HS-5 (cell line): ENCODE data around the gene TGFBR1.

Experiments used
- DNase-seq: peaks from one replicate; pipeline ENCODE4 v3.0.0-alpha.2; 2012; ENCODE audit warnings: low read depth

The TGFBR1 gene

DNA sequence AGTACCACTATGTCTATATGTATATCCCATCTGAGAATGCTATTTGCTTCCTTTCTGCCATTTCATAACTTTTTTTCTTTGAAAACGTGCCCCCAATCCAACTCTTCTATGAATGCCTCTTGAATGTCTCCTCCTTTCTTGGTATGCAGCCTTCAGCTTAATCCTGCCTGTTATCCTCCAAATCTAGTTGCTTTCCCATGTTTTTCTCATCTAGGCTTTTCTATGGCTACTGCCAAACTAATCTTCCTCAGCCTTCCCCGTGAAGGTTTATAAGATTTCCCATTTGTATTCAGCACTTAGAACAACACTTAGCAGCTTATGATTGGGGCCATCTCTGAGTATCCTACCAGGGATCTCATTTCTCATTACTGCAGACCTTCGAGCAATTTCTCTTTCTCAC, 2.5 kb downstream of the TGFBR1 start:
- no peak for DNase-seq

DNA sequence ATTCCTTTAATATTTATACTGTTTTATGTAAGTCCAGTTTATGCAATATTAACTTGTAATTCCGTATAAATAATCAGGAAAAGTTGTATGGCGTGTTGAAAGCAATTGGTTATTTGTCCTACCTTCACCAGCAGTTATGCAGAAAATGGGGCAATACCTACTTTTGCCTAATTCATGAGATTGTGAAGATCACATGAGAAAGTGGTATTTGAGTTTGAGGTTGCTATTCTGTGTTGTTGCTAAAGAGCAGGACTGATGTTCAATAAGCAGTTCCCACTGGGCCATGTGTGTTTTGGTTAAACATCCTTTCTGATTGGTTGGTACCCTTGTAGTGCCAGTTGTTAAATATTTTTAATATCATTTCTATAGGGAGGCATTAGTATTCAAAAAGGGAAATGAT, 3.2 kb downstream of the TGFBR1 start:
- DNase-seq: no peak

DNA sequence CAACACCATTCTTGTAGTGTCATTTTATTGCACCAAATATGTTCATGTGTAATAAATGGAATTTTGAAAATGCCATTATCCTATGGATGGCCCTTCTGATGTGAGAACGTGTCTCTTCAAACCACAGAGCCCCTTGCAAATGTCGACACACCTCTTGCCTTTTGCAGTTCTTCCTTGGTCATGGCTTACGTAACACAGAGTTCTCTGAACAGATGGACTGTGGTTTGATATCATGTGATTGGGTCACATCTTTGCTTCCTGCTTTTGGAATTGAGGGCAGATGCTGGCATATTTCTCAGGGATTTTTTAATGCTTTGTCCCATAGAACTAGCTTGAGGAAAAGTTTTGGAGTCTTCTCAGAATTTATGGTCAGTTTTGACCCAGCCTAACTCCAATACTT, 4.6 kb downstream of the TGFBR1 start:
- peak; percentile 69 for DNase-seq

DNA sequence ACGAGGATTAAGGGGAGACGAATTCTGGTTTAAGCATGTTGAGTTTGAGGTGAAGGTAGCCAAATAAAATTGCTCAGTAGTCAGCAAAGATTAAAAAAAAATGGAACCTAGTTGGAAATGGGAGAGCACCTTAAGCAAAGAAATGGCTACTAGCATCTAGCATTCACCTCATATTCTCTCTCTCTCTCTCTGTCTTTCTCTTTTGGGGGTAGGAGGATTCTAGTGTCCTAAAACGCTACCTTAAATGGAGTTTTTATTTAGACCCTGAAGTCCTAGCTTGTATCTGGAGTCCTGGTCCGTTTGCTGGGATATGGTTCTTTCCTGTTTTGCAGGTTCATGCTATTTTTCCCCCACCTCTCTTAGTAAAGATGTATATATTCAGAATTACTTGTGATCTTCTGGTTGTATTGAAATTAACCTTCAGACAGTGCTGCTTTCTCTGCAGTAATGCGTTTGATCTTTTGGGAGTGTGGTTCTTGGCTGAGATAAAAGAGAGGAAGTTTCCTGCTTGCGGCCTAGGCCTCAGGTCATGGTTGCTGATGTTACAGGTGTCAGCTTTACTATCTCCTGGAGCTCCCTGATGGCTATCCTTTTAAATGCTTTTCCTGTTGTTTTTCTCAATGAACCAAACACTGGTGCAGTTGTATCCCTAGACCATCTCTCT, 8.0 kb downstream of the TGFBR1 start:
- DNase-seq: no peak

DNA sequence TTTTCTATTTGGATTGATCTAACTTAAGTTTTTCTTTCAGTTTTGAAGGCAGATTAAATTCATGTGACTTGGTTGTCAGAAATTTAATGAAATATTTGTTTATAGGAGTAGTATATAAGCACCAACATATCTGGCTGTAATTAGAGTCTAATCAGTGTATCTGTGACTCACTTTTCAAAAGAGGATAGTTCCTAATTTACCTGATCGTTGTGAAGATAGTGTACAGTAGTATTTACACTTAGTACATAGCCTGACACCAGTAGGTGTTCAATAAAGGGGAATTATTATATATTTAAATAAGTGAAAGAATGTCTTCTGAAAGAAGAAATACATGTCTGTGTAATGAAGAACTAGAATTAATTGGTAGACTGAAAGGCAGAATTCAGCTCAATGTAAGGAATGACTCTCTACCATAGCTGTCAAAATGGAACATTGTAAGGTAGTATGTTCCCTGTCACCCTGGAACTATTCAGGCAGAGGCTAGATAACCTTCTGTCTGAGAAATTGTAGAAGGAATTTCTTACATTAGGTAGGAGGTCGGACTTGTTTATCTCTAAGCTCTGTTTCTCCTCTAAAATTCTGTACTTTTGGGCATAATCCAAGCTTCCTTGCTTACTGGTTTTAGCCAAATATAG, 8.6 kb downstream of the TGFBR1 start:
- no peak for DNase-seq

DNA sequence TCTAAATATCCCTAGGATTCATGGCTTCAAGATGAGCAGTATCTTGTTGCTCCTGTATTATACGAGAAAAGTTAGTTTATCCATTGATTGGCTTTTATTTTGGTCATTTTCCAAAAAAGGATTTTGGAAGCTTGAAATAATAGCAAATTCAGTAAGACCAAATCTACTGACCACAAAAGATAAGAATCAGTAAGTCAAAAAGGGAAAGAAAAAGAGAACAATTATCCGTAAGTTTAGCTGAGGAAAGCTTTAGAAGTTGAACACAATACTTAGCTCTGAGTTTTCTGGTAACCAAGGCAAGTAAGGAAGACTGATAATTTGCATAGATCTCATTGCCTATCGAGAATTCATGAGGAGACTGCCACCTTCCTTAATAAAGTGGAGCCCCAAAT, 9.1 kb downstream of the TGFBR1 start:
- DNase-seq: no peak

DNA sequence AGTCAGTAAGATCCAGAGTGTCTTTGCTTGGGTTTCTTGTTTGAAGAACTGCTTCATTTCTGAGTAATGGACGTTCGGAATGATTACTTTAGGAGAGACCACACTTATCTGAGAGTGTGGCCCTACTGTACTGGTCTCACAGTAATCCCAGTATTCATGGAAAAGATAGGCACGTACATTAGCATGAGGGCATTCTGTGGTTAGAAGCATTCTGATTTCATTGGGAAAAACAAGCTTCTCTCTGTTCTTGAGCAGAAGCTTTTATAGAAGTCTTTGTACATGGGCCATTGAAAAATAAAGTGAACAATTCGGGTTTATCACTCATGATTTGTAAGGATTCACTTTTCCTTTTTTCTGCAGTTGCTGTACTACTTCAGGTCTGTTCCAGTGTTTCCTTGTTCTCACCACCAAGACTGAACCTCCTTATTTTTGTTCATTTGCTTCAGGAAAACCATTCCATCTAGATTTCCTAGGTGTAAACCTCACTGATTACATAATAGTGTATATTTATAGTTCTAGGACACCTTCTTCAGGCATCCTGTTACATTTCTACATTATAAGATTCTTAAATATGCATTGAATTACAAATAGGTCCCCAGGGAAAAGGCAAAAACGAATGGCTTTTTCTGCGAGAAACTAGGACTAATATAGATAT, 10.1 kb downstream of the TGFBR1 start:
- DNase-seq: no peak

DNA sequence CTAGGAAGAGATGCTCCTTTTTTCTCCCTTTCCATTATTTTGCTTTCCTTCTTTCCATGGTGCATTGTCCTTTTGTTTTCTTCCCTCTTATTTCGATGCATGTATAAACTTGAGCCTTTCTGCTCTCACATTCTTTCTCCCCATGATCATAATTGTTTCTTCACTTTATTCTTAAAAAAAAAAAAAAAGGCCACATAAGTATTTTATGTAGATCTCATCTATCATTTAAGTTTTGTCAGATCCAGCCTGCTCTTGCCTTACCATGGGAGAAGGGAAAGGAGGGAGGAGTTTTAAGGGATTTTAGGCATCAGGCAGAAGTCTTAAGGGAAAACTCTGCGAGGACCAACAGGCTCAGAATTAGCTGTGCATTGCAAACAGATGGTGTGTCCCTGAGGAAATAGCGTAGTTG, 11.1 kb downstream of the TGFBR1 start:
- no peak for DNase-seq

DNA sequence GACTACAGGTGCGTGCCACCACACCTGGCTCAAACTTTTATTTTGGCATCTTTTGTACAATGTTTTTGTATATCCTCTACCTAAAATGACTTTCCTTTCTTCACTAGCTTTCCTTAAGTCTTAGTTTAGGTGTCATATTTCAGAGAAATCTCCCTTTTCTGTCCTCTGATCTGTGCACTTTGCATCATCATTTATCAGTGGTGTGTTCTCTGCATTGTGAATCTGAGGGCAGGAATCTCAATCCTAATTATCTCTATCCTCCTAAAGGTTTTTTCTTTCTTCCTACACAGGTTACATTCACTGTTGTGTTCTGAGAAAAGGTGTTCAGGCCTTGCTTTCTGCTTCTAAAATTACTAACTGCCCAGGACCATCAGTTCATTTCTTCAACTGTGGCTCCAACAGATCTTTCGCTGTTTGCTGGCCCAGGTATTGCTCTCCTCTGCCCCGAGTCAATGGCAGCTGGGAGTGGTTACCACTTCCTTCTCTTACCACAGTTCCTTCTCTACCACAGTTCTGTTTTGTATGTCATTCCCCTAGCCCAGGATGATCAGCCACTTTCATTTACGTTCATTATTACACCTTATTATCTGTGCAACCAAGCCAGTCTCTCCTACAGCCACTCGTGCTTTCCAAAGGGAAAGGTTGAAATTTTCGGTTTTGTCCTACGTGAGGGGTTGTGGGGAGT, 14.0 kb downstream of the TGFBR1 start:
- no peak for DNase-seq

DNA sequence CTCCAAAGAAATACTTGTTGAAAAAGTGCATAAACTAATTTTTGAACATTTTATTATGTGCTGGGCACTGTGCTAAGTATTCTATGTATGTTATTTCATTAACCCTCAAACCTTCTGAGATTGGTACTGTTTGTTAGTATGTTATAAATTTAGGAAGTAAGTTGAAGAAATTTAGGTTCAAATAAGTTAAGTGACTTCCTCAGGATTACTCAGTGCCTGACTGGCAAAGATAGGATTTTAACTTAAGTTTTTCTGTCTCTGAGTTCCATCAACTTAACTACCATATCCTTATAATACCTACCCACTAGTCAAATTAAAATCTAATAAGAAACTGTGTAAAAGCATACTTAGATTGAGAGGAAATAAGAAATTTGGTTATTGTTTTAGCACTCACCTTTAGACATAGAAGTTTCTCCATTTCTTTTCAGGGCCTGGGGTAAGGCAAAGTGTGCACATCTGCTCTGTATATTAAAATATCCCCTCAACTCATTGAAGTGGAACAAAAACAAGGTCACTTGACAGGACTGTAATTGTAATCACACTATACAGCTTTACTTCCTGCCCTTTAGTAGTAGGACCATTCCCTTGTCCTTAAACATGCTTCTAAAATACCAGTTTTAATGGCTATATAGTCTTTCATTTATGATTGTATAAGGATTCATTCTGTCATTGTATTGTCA, 15.2 kb downstream of the TGFBR1 start:
- DNase-seq: no peak

DNA sequence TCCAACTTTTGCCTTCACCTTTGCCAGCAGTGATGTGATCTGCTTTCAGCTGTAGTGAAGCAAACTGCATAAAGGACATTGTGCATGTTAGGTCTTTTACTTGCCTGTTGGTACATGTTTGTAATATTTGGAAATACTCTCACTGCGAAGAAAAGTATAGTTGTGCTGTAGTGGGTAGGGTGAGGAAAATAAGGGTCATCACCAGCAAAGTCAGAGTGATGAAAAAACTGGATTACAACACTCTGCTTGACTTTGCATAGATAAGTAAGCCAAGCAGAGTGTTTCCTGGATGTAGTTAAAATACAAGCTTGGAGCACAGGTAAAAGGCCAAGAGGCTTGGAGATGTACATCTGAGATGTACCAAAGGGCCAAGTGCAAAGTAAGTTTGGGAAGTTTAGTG, 16.7 kb downstream of the TGFBR1 start:
- DNase-seq: no peak

DNA sequence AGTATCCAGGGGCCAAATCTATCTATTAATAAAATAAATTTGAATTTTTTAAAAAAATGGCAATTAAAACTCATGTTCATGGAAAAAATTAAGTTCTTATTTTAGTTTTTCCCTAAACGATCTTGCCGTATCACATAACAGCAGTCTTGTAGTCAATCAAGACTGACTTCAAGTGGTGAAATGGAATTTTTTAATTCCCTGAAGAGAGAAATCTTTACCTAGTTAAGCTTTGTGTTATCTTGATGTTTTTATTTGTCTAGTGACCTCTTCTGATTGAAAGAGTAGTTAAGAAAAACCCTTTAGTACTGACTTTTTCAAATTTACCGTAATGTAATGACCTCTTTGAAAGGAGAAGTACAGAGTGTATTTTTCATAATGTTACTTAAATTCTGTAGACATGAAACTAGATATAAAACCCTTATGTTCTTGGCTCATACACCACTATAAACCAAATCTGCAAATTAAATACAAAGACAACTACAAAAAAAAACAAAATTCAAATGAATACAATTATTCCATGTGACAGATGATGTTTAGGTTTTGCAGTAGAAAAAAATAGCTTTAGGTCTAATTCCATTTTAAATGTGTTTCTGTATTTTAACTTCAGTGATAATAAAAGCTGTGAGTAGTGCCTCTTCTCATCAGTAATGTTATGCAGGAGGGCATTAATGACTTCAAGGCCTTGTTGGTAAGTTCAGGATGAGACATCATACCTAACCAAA, 19.8 kb downstream of the TGFBR1 start:
- DNase-seq: no peak

DNA sequence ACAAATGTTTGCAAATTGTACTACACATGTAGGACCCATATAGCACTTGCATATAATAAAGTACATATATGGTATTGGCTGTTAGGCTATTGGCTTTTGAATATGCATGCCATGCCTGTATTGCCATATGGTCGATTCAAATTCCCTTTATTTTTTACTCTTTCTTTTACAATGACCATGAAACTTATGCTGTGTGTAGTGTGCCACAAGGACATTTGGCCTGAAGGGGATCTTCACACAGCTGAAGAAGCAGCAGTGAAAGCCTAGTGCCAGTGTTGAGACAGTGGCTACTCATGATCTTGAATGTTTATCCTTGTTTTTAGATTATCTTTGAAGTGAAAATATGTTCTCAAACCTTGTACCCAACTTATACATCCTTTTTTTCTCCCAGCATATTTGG, 20.5 kb downstream of the TGFBR1 start:
- no peak for DNase-seq

DNA sequence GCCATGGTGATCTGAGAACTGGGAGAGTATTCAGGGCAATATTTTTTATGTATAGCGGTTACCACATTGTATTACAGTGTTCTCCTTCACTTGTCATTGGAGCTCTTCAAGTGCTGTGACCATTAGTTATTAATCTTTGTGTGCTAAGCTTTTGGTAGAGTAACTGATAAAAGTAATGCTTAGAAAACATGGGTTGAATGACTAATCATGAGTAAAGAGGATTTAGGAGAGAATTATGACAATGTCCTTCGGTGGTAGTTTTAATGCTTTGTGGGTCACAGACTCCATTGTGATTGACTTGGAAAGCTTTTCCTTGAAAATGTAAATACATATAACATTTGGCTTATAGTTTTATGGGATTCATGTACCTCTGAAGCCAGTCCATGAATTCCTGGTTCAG, 21.4 kb downstream of the TGFBR1 start:
- no peak for DNase-seq

DNA sequence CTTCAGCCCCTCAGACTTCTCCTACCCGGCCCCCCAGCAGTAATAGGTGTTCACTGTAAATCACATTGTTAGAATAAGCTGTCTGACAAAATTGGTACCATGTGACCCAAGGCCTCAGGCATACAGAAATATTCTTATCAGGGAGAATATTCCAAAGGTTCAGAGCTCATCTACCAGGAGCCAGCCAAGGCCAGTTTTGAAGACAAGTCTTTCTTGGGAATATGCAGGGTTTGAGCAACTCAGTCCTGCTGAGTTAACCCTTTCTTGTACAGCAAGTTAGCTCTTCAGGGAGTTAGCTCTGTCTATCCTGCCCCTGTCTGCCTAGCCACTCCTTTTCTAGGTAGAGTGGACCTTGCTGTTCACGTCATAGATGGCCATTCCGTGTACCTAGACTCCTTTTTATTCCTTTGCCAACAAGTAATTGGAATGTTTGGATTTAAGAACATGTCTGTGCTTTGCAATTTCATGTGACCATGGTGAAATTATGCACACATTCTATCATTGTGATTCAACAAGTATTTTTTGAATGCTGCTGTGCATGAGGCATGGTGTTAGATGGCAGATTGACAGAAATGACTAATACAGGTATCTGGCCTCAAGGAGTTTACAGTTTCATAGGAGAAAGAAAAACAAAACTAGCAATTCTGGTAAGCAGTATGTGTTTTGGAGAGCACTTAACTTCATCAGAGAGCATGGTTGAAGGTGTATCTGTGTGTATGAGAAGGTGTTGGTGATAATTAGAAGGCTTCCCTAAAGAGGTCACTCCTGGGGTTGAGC, 22.6 kb downstream of the TGFBR1 start:
- DNase-seq: no peak

DNA sequence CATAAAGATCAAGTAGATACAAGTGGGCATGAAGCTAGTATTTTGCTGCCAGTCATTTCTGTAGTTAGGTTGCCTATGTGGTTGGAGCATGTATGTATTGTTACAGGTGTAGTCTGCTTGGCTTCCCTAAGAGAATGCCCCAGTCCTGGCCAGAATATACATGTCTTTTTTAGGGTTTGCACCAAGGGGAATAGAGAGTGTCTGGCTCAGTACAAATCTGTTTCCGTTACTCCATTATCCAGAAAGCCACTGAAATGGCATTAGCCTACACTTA, 23.2 kb downstream of the TGFBR1 start:
- no peak for DNase-seq

DNA sequence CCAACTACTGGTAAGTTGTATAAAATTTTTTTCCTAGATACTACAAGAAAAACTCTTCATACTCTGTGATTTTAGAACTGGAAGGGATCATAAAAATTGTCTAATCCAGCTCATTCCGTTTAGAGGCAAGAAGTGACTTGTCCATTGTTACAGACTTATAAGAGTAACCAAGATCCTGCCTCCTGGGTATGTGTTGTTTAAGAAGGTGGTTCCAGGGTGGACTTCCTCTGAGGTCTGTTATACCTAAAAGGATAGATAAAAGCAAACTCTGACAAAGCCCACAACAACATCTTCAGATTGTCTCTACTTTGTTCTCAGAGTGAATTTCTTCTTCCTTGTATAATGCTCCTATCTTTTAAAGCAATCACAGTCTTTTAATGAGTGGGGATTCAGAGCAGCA, 24.2 kb downstream of the TGFBR1 start:
- DNase-seq: no peak

DNA sequence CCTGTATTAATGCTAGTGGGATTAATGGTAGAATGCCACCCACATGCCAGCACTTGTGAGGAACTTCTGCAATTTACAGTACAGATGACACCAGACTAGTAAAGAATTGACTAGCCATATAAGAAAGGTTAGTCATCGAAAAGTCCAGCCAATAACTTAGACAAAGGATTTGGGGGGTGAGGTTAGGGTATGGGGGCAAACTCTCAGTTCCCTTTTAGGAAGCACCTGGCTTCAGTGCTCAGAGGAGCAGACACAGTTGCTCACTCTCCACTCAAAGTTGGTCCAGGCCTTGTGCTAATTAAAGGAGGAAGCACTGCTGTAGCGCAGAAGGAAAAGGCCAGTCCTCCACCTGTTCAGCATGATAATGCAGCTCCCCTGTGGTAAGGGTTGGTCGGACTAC, 25.2 kb downstream of the TGFBR1 start:
- DNase-seq: no peak

DNA sequence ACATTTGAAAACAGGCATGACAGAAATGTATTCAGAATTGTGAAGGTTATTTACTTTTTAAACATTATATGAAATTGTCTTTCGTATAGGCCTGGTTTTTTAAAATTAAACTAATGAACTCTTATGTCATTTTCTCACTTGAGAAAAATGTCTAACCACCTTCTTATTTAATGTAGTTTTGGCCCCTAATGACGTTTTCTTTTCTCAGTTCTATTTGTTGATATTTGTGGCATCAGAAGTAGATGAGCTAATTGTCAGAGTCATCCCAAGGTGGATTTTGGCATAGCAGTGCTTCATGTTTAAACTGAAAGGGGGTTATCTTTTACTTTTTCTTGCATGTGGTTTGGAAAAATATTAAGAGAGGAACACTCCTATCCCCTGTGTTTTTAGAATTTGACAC, 28.2 kb downstream of the TGFBR1 start:
- no peak for DNase-seq

DNA sequence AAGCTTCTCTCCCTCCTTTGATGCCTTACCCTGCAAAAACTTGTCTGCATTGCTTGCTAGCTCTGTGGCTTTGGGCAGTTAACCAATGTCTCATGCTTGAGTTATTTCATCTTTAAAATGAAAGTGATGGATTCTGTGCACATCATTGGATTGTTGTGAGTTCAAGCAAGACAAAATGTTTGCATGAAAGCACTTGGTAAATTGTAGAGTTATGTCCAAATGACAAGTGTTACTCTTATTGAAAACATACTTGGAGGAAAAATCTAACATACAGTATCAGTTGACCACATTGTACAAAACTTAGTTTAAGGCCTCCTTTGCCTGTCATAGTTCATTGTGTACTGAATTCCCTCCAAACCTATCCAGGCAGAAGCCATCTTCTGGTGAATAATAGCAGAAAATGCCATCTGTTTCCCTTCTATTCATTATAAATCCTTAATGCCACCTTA, 30.0 kb downstream of the TGFBR1 start:
- DNase-seq: no peak

DNA sequence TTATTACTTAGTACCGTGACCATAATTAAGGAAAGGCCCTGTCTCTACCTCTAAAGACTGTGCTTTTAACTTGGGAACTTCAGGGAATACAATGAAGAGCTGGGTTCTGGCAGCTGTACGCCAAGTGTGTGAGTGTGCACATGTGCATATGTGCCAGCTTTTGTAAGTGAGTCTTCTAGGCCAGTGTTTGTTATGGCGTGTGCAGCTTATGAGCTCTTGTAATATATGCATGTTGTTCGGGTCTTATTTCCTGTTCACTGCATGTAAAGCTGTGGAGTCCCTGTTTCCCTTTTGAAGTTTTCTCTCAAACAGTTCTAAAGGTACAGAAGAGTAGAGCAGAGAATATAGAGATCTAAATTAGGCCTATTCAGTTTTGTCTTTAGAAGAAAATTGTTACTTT, 30.5 kb downstream of the TGFBR1 start:
- no peak for DNase-seq
